SH-SY5Y (cell line): Measurements from ENCODE around the gene AAGAB.

Experiments used
- GATA2 ChIP-seq: IDR thresholded peaks from 2 replicates; pipeline ENCODE4 v1.6.1; 2011; ENCODE audit warnings: mild to moderate bottlenecking, low read depth, low read length
- GATA3 ChIP-seq: IDR thresholded peaks from 2 replicates; pipeline ENCODE4 v1.6.1; 2011; ENCODE audit warnings: low read depth, mild to moderate bottlenecking, low read length, moderate library complexity

DNA sequence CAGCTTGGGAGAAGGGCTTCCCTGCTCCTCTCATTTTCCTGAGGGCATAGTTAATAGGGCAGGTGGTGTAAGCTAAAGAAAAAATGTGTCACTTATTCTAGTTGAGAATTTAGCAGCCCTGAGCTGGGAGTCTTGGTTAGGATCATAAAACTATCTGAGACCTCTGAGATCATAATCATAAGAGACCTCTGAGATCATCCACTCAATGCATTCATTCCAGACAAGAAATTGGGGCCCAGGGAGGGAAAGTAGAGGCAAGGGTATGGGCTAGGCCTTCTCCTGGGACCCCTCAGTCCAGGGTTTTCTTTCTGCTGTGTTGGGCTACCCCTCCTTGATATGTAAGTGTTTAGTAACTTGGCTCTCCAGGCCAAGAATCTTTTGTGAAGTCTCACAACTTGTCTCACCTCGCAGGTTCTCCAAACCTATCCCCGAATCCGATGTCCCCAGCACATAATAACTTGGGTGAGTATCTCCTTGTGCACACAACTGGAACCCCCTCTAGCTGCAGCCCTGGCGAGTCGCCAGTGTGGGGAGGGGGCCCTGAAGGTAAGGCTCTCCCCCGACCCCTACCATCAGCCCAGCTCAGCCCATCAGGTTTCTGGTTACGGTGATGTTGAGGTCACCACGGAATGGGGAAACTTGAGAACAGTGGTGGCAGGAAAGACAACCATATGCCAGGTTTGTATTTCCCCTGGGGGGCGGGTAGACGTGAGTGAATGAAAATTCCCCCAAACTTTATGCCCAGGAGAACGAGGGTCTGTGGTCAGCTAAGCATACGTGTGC, 84.1 kb downstream of the AAGAB start:
- TF ChIP-seq GATA3 (no peak), GATA2 (no peak)
